MM.1S (cell line): ENCODE measurements around the gene PHLDB2.

Experiments used
- CTCF ChIP-seq: fragments of 300-600 bp; sonication (generic); IDR thresholded peaks from 2 replicates; pipeline ENCODE4 v1.5.1; 2016; ENCODE audit warnings: antibody characterized with exemption, low read length, mixed read lengths
- EZH2 ChIP-seq: fragments of 300-600 bp; sonication (generic); optimal IDR thresholded peaks from 2 replicates; pipeline ENCODE3; 2017; ENCODE audit warnings: low read depth, mild to moderate bottlenecking, antibody characterized with exemption, low read length, mixed read lengths

DNA sequence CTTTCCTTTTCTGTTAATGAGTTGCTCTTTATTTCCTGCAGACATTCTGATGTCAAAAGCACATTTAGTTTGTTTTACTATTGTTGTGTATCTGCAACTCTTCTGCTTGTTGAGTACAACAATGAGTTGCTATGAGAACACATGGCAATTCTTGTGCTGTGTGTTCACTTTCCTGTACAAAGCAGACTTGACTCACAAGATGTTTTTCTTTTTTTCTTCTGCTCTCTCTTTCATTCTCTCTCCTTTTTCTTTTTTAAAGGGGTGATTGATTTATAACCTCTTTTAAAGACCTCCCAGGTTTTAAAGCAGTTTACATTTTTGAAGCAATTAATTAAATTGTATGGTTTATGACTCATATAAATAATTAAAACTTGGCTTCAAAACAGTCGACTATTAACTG, 88.2 kb downstream of the PHLDB2 start:
- TF ChIP-seq CTCF (no peak), EZH2 (no peak)
